HCT116 (cell line): ENCODE results near the gene LIMK2. TPM values are rescaled to one million over a fixed set of nuclear protein-coding genes. Genes with fewer than 3 reads are reported as not detected.

ENCODE experiments used
- ATAC-seq: fragments of 200-7000 bp; cut with Tn5 transposase; 2 replicates; pipeline ENCODE4 v1.9.1; 2020; ENCODE audit warnings: mild to moderate bottlenecking, moderate library complexity
- BruUV-seq: library from RNA; stranded (reverse); fragments of 400-500 nt; replicated peaks from 2 replicates; lab custom pipeline; 2021; lab: Mats Ljungman, UMichigan
- CTCF ChIA-PET: fragments of 300-600 bp; sonication (Branson Sonifier 250); formaldehyde crosslinking; loops from one replicate; lab custom pipeline; 2021; ENCODE audit warnings: antibody characterized with exemption; lab: Charles Lee
- POLR2A ChIA-PET: fragments of 300-600, 350-600 bp; sonication (Branson Sonifier 250); formaldehyde crosslinking; loops from one replicate; lab custom pipeline; 2021; ENCODE audit warnings: antibody characterized with exemption; lab: Charles Lee
- RAD21 ChIA-PET, 2 experiments: fragments of 300-600 bp; sonication (Branson Sonifier 250); formaldehyde crosslinking; loops; one replicate each; lab custom pipeline; 2023; ENCODE audit warnings: low total read pairs in 2 of 2; ENCODE audit not compliant: uncharacterized antibody in 2 of 2, unreplicated experiment in 2 of 2, low non-redundant PET in 1 of 2; lab: Charles Lee
- DNase-seq: peaks from one replicate; pipeline ENCODE4 v3.0.0-alpha.2; 2010; ENCODE audit warnings: low read depth, low spot score
- H2AFZ ChIP-seq: fragments of 200-600 bp; shearing (Covaris generic), sonication (generic); 2 replicates; pipeline ENCODE4 v1.6.1; 2017; ENCODE audit warnings: low read depth, mixed run types, mixed read lengths, antibody characterized with exemption, low read length; ENCODE audit not compliant: poor library complexity, severe bottlenecking
- H3K27ac ChIP-seq: 2 replicates; pipeline ENCODE4 v1.5.1; 2012; ENCODE audit warnings: low read depth, low read length
- H3K27me3 ChIP-seq: fragments of 200-600 bp; sonication (generic); 2 replicates; pipeline ENCODE4 v1.6.1; 2016; ENCODE audit warnings: mixed run types, low read length, mixed read lengths; ENCODE audit not compliant: insufficient read depth
- H3K36me3 ChIP-seq, 2 experiments: fragments of 200-500 bp in 1 of 2; fragments of 200-600 bp in 1 of 2; sonication (Bioruptor generic) in 1 of 2; sonication (generic) in 1 of 2; 2 replicates each; pipeline versions ENCODE4 v1.5.1 to v1.6.1; 2014 to 2016; ENCODE audit warnings: low read length in 2 of 2, inconsistent platforms in 1 of 2, mixed read lengths in 1 of 2, mixed run types in 1 of 2; ENCODE audit not compliant: insufficient read depth in 2 of 2, control insufficient read depth in 1 of 2
- H3K4me1 ChIP-seq, 2 experiments: fragments of 200-600 bp in 1 of 2; sonication (generic) in 1 of 2; 2 replicates each; pipeline versions ENCODE4 v1.5.1 to v1.6.1; 2012 to 2017; ENCODE audit warnings: low read length in 2 of 2, inconsistent platforms in 1 of 2, mild to moderate bottlenecking in 1 of 2, mixed read lengths in 1 of 2, mixed run types in 1 of 2, moderate library complexity in 1 of 2; ENCODE audit not compliant: insufficient read depth in 2 of 2, control insufficient read depth in 1 of 2
- H3K4me2 ChIP-seq: fragments of 200-600 bp; sonication (generic); 2 replicates; pipeline ENCODE4 v1.6.1; 2017; ENCODE audit warnings: mixed run types, low read length, mixed read lengths
- H3K4me3 ChIP-seq, 2 experiments: fragments of 200-600 bp in 1 of 2; sonication (generic) in 1 of 2; replicated peaks in 1 of 2; 2 replicates each; pipeline ENCODE4 v1.5.1; 2011 to 2016; ENCODE audit warnings: low read length in 2 of 2, control low read depth in 1 of 2, low read depth in 1 of 2, mild to moderate bottlenecking in 1 of 2, mixed read lengths in 1 of 2, mixed run types in 1 of 2
- H3K79me2 ChIP-seq: fragments of 200-600 bp; sonication (generic); 2 replicates; pipeline ENCODE4 v1.6.1; 2017; ENCODE audit warnings: mild to moderate bottlenecking, mixed run types, low read length, moderate library complexity, mixed read lengths; ENCODE audit not compliant: insufficient read depth
- H3K9ac ChIP-seq: fragments of 200-600 bp; sonication (generic); 2 replicates; pipeline ENCODE4 v1.6.1; 2016; ENCODE audit warnings: low read length, mixed read lengths
- H3K9me2 ChIP-seq: fragments of 200-600 bp; sonication (generic), shearing (Covaris generic); 2 replicates; pipeline ENCODE4 v1.6.1; 2017; ENCODE audit warnings: mixed run types, mild to moderate bottlenecking, moderate library complexity; ENCODE audit not compliant: insufficient read depth
- H3K9me3 ChIP-seq, 2 experiments: fragments of 200-500 bp in 1 of 2; fragments of 200-600 bp in 1 of 2; sonication (Bioruptor generic) in 1 of 2; sonication (generic) in 1 of 2; 2 replicates each; pipeline ENCODE4 v1.6.1; 2014 to 2017; ENCODE audit warnings: low read length in 2 of 2, mixed read lengths in 2 of 2, inconsistent platforms in 1 of 2, low read depth in 1 of 2, mild to moderate bottlenecking in 1 of 2, mixed run types in 1 of 2, moderate library complexity in 1 of 2; ENCODE audit not compliant: control insufficient read depth in 1 of 2, insufficient read depth in 1 of 2
- H4K20me1 ChIP-seq: fragments of 200-600 bp; sonication (generic), shearing (Covaris generic); 2 replicates; pipeline ENCODE4 v1.6.1; 2017; ENCODE audit warnings: mixed run types, mild to moderate bottlenecking, moderate library complexity; ENCODE audit not compliant: insufficient read depth
- CBX3 ChIP-seq: IDR thresholded peaks from 2 replicates; pipeline ENCODE4 v1.6.1; 2012; ENCODE audit warnings: low read depth
- CEBPB ChIP-seq: IDR thresholded peaks from 2 replicates; pipeline ENCODE4 v1.6.1; 2012; ENCODE audit warnings: low read depth
- ELF1 ChIP-seq: IDR thresholded peaks from 2 replicates; pipeline ENCODE4 v1.6.1; 2012; ENCODE audit warnings: low read depth, borderline replicate concordance
- EZH2 ChIP-seq: fragments of 200-600 bp; sonication (generic); IDR thresholded peaks from 2 replicates; pipeline ENCODE4 v1.6.1; 2017; ENCODE audit warnings: antibody characterized with exemption, mixed run types
- EZH2phosphoT487 ChIP-seq: fragments of 200-600 bp; IDR thresholded peaks from 2 replicates; pipeline ENCODE4 v1.6.1; 2018; ENCODE audit warnings: antibody characterized with exemption, borderline replicate concordance
- SIN3A ChIP-seq: IDR thresholded peaks from 2 replicates; pipeline ENCODE4 v1.6.1; 2012; ENCODE audit warnings: low read depth
- SRF ChIP-seq: IDR thresholded peaks from 2 replicates; pipeline ENCODE4 v1.6.1; 2012; ENCODE audit warnings: low read depth
- TCF7L2 ChIP-seq: IDR thresholded peaks from 2 replicates; pipeline ENCODE4 v1.7.0; 2011; ENCODE audit warnings: borderline replicate concordance, inconsistent platforms; ENCODE audit not compliant: insufficient read depth, insufficient read length; ENCODE audit errors: extremely low read depth
- ZFX ChIP-seq: fragments of 450-650 bp; IDR thresholded peaks from 2 replicates; pipeline ENCODE4 v1.6.1; 2017
- ZNF274 ChIP-seq: fragments of 200-500 bp; sonication (Bioruptor generic); IDR thresholded peaks from 2 replicates; pipeline ENCODE4 v1.6.1; 2014; ENCODE audit warnings: mild to moderate bottlenecking, low read depth, low read length, inconsistent platforms
- intact Hi-C: fragments of 100-400 bp; cut with micrococcal nuclease; formaldehyde crosslinking; loops from 2 replicates; pipeline ENCODE4 v1.10.0; 2022
- total RNA-seq: library from RNA; stranded (reverse); gene quantifications from one replicate; pipeline ENCODE4 v1.2.1, GENCODE V29; 2021; ENCODE audit not compliant: unreplicated experiment
- TF ChIP-seq, protein P1 (sequence below): IDR thresholded peaks from 2 replicates; pipeline ENCODE4 v1.6.1; 2012

The LIMK2 gene
- total RNA-seq, 1 experiment from 2014 or later = 21.9 TPM

DNA sequence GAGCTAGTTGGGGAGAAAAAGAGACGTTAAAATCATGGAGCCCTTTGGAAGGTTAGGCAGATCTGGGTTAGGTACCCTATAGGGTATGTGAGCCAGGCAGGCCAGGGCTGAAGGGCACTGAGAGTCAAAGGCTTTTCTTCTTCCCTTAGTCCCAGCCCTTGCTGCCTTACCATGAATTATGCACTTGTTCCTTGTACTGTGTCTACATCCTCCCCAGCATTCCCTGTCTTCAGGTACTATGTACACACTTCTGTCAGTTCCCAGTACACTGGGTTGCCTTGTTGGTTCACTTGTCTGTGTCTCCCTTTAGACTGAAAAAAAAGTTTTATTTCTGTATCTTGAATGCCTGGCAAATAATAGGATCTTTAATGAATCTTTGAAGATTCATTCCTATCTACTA is 35.2 kb upstream of the LIMK2 start:
- RAD21 ChIA-PET = no interaction called here
- CTCF ChIA-PET = interaction anchor here (1.4 kb wide), 1 partner anchor 15 kb away, joined by 3 read pairs; no protein-coding TSS in a partner anchor
- no TSS peak for BruUV-seq
- peaks cover 31% of the 10 kb centered on the region for H3K79me2 ChIP-seq
- intact Hi-C loops = no loop called here
- H3K4me3 ChIP-seq = no peak overlapping the region
- H3K4me2 ChIP-seq = peak overlapping the region; percentile 48
- ATAC-seq (no peak), DNase-seq (no peak)
- H3K36me3 ChIP-seq = no peaks in the 10 kb centered on the region
- H3K9me3 ChIP-seq = no peaks in the 10 kb centered on the region
- H2AFZ ChIP-seq = no peak overlapping the region
- H3K27me3 ChIP-seq = no peaks in the 10 kb centered on the region
- peak overlapping the region; percentile 51; the same call in 1 of the 2 replicates for H3K27ac ChIP-seq
- TF ChIP-seq EZH2 (no peak), SIN3A (no peak), EZH2phosphoT487 (no peak), TCF7L2 (no peak), CEBPB (no peak), CBX3 (no peak), ELF1 (no peak), ZNF274 (no peak), ZFX (no peak), SRF (no peak)
- TF ChIP-seq, protein P1, sequence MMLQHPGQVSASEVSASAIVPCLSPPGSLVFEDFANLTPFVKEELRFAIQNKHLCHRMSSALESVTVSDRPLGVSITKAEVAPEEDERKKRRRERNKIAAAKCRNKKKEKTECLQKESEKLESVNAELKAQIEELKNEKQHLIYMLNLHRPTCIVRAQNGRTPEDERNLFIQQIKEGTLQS = no peak
- no peaks in the 10 kb centered on the region for H4K20me1 ChIP-seq
- H3K9ac ChIP-seq = 0 out of 2 replicates have a peak overlapping the region, but pooled peaks have one; percentile 7
- POLR2A ChIA-PET = no interaction called here
- no peaks in the 10 kb centered on the region for H3K9me2 ChIP-seq
- peaks cover 25 to 55% of the 10 kb centered on the region in 2 experiments for H3K4me1 ChIP-seq
